MM.1S (cell line): Measurements from ENCODE around the gene NOXA1.

Experiments used
- CTCF ChIP-seq: fragments of 300-600 bp; sonication (generic); IDR thresholded peaks from 2 replicates; pipeline ENCODE4 v1.5.1; 2016; ENCODE audit warnings: antibody characterized with exemption, low read length, mixed read lengths
- EZH2 ChIP-seq: fragments of 300-600 bp; sonication (generic); optimal IDR thresholded peaks from 2 replicates; pipeline ENCODE3; 2017; ENCODE audit warnings: low read depth, mild to moderate bottlenecking, antibody characterized with exemption, low read length, mixed read lengths
- EZH2phosphoT487 ChIP-seq: fragments of 300-600 bp; sonication (generic); IDR thresholded peaks from 2 replicates; pipeline ENCODE4 v1.6.1; 2018; ENCODE audit warnings: antibody characterized with exemption, low read length

- TF ChIP-seq CTCF (no peak), EZH2 (no peak), EZH2phosphoT487 (no peak)
These were observed 26.1 kb downstream of the NOXA1 start for GRCh38 chr9:137449081-137449844.
